Kidney (tissue), 14 donors: ENCODE data around the gene RIMKLB. TPM values are rescaled to one million over a fixed set of nuclear protein-coding genes. Genes with fewer than 3 reads are reported as not detected.

Experiments
- DNase-seq, 5 donors: peaks; one replicate each; pipeline ENCODE4 v3.0.0-alpha.2; 2013 to 2020
- FAIRE-seq: peaks from 2 replicates; lab custom pipeline; 2012; peaks lifted over from hg19 to GRCh38; lab: Jason Lieb, UNC
- H3K27ac ChIP-seq, 2 donors: one replicate each; pipeline ENCODE4 v1.7.0; 2013; ENCODE audit warnings: low read depth in 2 of 2, low read length in 2 of 2, inconsistent platforms in 1 of 2
- H3K27me3 ChIP-seq: one replicate; pipeline ENCODE4 v1.7.1; 2013; ENCODE audit warnings: low read length, inconsistent platforms; ENCODE audit not compliant: control insufficient read depth, insufficient read depth
- H3K36me3 ChIP-seq, 3 donors: one replicate each; pipeline versions ENCODE4 v1.7.0 to v1.7.1; 2013; ENCODE audit warnings: low read length in 3 of 3, control low read depth in 1 of 3, inconsistent platforms in 1 of 3; ENCODE audit not compliant: insufficient read depth in 3 of 3, control insufficient read depth in 2 of 3
- H3K4me1 ChIP-seq, 3 donors: one replicate each; pipeline versions ENCODE4 v1.7.0 to v1.7.1; 2013; ENCODE audit warnings: low read length in 3 of 3, inconsistent platforms in 1 of 3, low read depth in 1 of 3; ENCODE audit not compliant: control insufficient read depth in 2 of 3, insufficient read depth in 2 of 3
- H3K4me3 ChIP-seq, 3 donors: one replicate each; pipeline versions ENCODE4 v1.7.0 to v1.8.1; 2013; ENCODE audit warnings: low read length in 3 of 3, control low read depth in 1 of 3, inconsistent platforms in 1 of 3
- H3K9ac ChIP-seq, 3 donors: one replicate each; pipeline versions ENCODE4 v1.7.0 to v1.7.1; 2013; ENCODE audit warnings: low read length in 3 of 3, control low read depth in 1 of 3, inconsistent platforms in 1 of 3
- H3K9me3 ChIP-seq, 3 donors: one replicate each; pipeline versions ENCODE4 v1.7.0 to v1.7.1; 2013; ENCODE audit warnings: low read length in 3 of 3, control low read depth in 1 of 3, inconsistent platforms in 1 of 3; ENCODE audit not compliant: control insufficient read depth in 2 of 3, insufficient read depth in 1 of 3
- CTCF ChIP-seq: IDR thresholded peaks from 3 replicates; pipeline ENCODE4 v1.5.1; 2012; ENCODE audit warnings: mild to moderate bottlenecking, moderate library complexity, borderline replicate concordance; ENCODE audit not compliant: insufficient read depth; ENCODE audit errors: extremely low read depth
- intact Hi-C: fragments of 100-400 bp; cut with DNase I; formaldehyde crosslinking; loops from one replicate; pipeline ENCODE4 v1.11.1; 2022
- polyA plus RNA-seq: library from polyadenylated mRNA; stranded (reverse); fragments of 350-450 nt; fragmentation: Illumina TruSeq; extraction: RNeasy Lipid Tissue Mini Kit (QIAGEN cat#74804); gene quantifications from one replicate; pipeline ENCODE4 v1.2.3, GENCODE V29; 2014; ENCODE audit warnings: low read depth, low replicate concordance; ENCODE audit not compliant: insufficient read depth
- total RNA-seq: library from RNA; stranded (reverse); fragmentation: NEBNext Ultra II Directional; extraction: Animal tissue kit (Norgen Biotek cat#: 25700); gene quantifications from one replicate; pipeline ENCODE4 v1.2.1, GENCODE V29; 2021
- donor health status: control.
- donor health status: control.
- donor health status: control.
- donor health status: control.
- donor health status: control.
- donor health status: DM: yes; HTN: yes; CAD: no.
- donor health status: Normal renal cell carcinoma (clear cell type).

Gene RIMKLB
- total and polyA plus RNA-seq, 2 donors from 2014 or later: 38.0 to 45.5 TPM

- intact Hi-C loops: loop anchor here (10.0 kb wide), 1 partner anchor 144 kb away; no protein-coding TSS in a partner anchor
- TF ChIP-seq CTCF: no peak
- FAIRE-seq (no peak), DNase-seq (no peak)
- Histone ChIP-seq H3K27me3 (no peaks in the 10 kb centered on the region), H3K9me3 (no peaks in the 10 kb centered on the region), H3K9ac (no peak overlapping the region), H3K27ac (no peak overlapping the region), H3K36me3 (no peaks in the 10 kb centered on the region), H3K4me3 (no peak overlapping the region), H3K4me1 (no peaks in the 10 kb centered on the region)
Measured at GRCh38 chr12:8828257-8829124, 130.7 kb downstream of the RIMKLB start.

- DNase-seq (peak in 2 of 5 donors; percentile 35 to 38), FAIRE-seq (no peak)
- Histone ChIP-seq H3K4me3 (no peak overlapping the region), H3K4me1 (no peaks in the 10 kb centered on the region), H3K9ac (no peak overlapping the region), H3K27me3 (no peaks in the 10 kb centered on the region), H3K27ac (no peak overlapping the region), H3K36me3 (no peaks in the 10 kb centered on the region), H3K9me3 (no peaks in the 10 kb centered on the region)
- intact Hi-C loops: loop anchor here (10.0 kb wide), 1 partner anchor 144 kb away; no protein-coding TSS in a partner anchor
- TF ChIP-seq CTCF: no peak
Measured at GRCh38 chr12:8829125-8829518, 131.3 kb downstream of the RIMKLB start.

- Histone ChIP-seq H3K9me3 (no peaks in the 10 kb centered on the region), H3K27me3 (no peaks in the 10 kb centered on the region), H3K4me1 (no peaks in the 10 kb centered on the region), H3K4me3 (no peak overlapping the region), H3K36me3 (no peaks in the 10 kb centered on the region), H3K9ac (no peak overlapping the region), H3K27ac (no peak overlapping the region)
- intact Hi-C loops: loop anchor here (10.0 kb wide), 1 partner anchor 145 kb away; no protein-coding TSS in a partner anchor
- no peak for FAIRE-seq
- no peak for DNase-seq
- no peak for TF ChIP-seq CTCF
Measured at GRCh38 chr12:8829621-8830020, 131.8 kb downstream of the RIMKLB start.
